Measurements from ENCODE around the gene TBC1D5.

The TBC1D5 gene

GRCh38 chr3:17330660-17331059, 411.8 kb downstream of the TBC1D5 start:
- no peaks in the 10 kb centered on the region for H3K27me3 ChIP-seq (replicated peaks)
- no peak for TF ChIP-seq CTCF (IDR thresholded peaks at IDR 0.05; ENCODE audit: low read depth, low read length, missing control alignments)
- H3K36me3 ChIP-seq (replicated peaks): no peaks in the 10 kb centered on the region
- H3K4me3 ChIP-seq (ENCODE audit: low read depth, low read length): no peak overlapping the region
- in situ Hi-C loops (cut with HindIII; ENCODE audit: low pct_ligation_motif_present, low sequenced_read_pairs): no loop called here
- no peak overlapping the region for H3K27ac ChIP-seq
- DNase-seq: no peak

- TF ChIP-seq CTCF (IDR thresholded peaks at IDR 0.05; ENCODE audit: low read depth, low read length, missing control alignments): no peak
- DNase-seq: no peak
- Histone ChIP-seq H3K27me3 (replicated peaks) (no peaks in the 10 kb centered on the region), H3K4me3 (ENCODE audit: low read depth, low read length) (no peak overlapping the region), H3K27ac (no peak overlapping the region), H3K36me3 (replicated peaks) (no peaks in the 10 kb centered on the region)
- in situ Hi-C loops (cut with HindIII; ENCODE audit: low pct_ligation_motif_present, low sequenced_read_pairs): no loop called here
Measured at GRCh38 chr3:17329927-17330326, 412.5 kb downstream of the TBC1D5 start.

GRCh38 chr3:17322106-17322793, 420.2 kb downstream of the TBC1D5 start:
- H3K4me3 ChIP-seq (ENCODE audit: low read depth, low read length): no peak overlapping the region
- in situ Hi-C loops (cut with HindIII; ENCODE audit: low pct_ligation_motif_present, low sequenced_read_pairs): no loop called here
- no peaks in the 10 kb centered on the region for H3K27me3 ChIP-seq (replicated peaks)
- DNase-seq: no peak
- TF ChIP-seq CTCF (IDR thresholded peaks at IDR 0.05; ENCODE audit: low read depth, low read length, missing control alignments): no peak
- no peaks in the 10 kb centered on the region for H3K36me3 ChIP-seq (replicated peaks)
- H3K27ac ChIP-seq: no peak overlapping the region

- no peak for DNase-seq
- in situ Hi-C loops (cut with HindIII; ENCODE audit: low pct_ligation_motif_present, low sequenced_read_pairs): no loop called here
- Histone ChIP-seq H3K27me3 (replicated peaks) (no peaks in the 10 kb centered on the region), H3K4me3 (ENCODE audit: low read depth, low read length) (no peak overlapping the region), H3K27ac (no peak overlapping the region), H3K36me3 (replicated peaks) (no peaks in the 10 kb centered on the region)
- no peak for TF ChIP-seq CTCF (IDR thresholded peaks at IDR 0.05; ENCODE audit: low read depth, low read length, missing control alignments)
Measured at GRCh38 chr3:17320266-17320665, 422.2 kb downstream of the TBC1D5 start.

GRCh38 chr3:17315897-17316296, 426.5 kb downstream of the TBC1D5 start:
- in situ Hi-C loops (cut with HindIII; ENCODE audit: low pct_ligation_motif_present, low sequenced_read_pairs): no loop called here

More at GRCh38 chr3:17315897-17316296, 426.5 kb downstream of the TBC1D5 start:
- H3K27ac ChIP-seq: no peak overlapping the region
- no peak for TF ChIP-seq CTCF (IDR thresholded peaks at IDR 0.05; ENCODE audit: low read depth, low read length, missing control alignments)
- no peak for DNase-seq
- no peak overlapping the region for H3K4me3 ChIP-seq (ENCODE audit: low read depth, low read length)
- H3K27me3 ChIP-seq (replicated peaks): no peaks in the 10 kb centered on the region
- no peaks in the 10 kb centered on the region for H3K36me3 ChIP-seq (replicated peaks)
